NCI-H446 treated with DMSO at 0.1 percent for 48 hours (cell line): Measurements from ENCODE around the gene ZNF525.
A peak's percentile ranks its signal among the peaks of the same experiment; 100 is the strongest.
"Not testable (repeated sequence)": the region's sequence is repeated elsewhere in the genome, so short reads cannot be mapped to it uniquely, and the experiment has no call there.

Source experiments
- DNase-seq: peaks from one replicate; lab custom pipeline; 2025; lab: John Stamatoyannopoulos, UW

ZNF525 gene

DNA sequence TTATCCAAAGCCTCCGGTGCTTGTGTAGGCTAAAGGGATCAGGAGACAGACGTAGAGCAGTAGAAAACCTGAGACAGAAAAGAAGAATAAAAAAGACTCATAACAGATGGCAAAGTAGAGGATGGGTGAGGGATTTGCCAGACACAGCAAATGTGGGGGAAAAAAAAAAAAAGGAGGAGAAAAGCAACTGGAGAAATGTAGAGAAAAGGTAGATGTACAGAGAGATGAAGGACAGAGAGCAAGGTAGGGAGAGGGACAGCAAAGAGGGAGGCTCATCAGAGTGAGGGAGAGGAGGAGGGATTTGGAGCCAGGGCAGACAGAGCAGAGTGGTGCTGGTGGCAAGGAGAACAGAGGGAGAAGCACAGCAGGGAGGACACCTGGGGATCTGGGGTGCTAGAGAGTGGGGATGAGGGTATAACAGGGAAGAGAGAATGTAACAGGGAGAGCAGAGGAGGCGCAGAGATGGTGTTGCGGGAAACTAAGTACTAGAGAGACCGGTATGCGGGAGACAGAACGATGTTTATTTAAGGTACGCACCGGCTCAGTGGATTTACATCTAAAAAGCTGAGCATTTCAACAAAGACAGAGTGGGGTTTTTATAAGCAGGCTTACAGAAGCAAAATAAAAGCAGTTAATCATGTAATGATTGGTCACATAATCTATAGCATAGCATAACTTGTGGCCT is 30.5 kb downstream of the ZNF525 start:
- not testable (repeated sequence) for DNase-seq

DNA sequence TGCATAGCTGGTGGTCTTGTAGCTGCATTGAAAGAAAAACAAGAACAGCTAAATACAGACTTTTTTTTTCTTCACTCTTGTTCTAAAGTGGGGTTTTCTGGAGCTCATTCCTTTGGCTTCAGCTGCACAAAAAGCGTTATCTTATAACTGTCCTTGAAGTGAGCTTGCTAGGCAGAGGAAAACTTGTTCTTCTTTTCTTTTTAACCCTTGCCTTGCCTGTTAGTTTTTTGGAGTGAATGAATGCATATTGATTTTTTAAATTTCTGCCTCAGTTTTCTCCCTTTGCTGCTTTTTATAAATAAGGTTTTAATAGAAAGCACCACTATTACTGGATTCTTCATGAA is 31.0 kb downstream of the ZNF525 start:
- DNase-seq = no peak

DNA sequence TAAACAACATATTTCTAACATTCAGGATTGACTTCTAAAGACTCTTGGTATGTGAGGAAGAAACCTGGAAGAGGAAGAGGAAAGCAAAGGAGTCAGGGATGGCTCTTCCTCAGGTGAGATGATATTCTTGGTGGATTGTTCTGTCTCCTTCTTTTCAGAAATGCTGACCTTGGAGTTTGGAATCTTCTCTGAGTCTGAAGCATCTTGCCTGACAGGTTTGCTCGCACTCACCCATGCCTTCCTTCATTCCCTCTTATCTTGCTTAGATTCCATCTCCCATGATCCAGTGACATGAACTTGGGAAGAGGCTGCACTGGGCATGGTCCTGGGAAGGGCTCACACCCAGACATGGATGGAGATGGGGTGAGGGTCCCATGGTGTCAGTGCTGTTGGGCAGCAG is 32.4 kb downstream of the ZNF525 start:
- DNase-seq = not testable (repeated sequence)

DNA sequence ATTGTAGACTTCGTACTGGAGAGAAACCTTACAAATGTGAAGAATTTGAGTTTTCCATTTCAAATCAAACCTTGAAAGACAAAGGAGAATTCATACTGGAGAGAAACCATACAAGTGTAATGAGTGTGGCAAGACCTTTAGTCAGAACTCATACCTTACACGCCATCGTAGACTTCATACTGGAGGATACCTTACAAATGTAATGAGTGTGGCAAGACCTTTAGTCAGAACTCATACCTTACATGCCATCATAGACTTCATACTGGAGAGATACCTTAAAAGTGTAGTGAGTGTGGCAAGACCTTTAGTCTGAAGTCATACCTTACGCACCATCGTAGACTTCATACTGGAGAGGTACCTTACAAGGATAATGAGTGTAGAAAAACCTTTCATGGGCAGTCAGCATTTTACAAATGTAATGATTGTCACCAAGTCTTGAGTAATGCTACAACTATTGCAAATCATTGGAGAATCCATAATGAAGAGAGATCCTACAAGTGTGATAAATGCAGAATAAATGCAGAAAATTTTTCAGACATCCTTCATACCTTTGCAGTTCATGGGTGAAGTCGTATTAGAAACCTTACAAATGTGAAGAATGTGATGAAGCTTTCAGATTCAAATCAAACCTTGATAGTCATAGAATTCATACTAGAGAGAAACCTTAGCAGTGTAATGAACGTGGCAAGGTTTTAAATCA is 44.1 kb downstream of the ZNF525 start:
- DNase-seq = no peak

DNA sequence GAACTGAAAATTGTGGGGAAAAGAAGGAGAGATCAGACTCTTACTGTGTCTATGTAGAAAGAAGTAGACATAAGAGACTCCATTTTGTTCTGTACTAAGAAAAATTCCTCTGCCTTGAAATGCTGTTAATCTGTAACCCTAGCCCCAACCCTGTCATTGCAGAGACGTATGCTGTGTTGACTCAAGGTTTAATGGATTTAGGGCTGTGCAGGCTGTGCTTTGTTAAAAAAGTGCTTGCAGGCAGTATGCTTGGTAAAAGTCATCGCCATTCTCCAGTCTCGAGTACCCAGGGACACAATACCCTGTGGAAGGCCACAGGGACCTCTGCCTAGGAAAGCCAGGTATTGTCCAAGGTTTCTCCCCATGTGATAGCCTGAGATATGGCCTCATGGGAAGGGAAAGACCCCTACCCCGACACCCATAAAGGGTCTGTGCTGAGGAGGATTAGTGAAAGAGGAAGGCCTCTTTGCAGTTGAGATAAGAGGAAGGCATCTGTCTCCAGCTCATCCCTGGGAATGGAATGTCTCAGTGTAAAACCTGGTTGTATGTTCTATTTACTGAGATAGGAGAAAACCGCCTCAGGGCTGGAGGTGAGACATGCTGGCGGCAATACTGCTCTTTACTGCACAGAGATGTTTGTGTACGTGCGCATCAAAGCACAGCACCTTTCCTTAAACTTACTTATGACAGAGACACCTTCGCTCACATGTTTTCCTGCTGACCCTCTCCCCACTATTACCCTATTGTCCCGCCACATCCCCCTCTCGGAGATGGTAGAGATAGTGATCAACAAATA is 55.2 kb downstream of the ZNF525 start:
- DNase-seq = not testable (repeated sequence)

DNA sequence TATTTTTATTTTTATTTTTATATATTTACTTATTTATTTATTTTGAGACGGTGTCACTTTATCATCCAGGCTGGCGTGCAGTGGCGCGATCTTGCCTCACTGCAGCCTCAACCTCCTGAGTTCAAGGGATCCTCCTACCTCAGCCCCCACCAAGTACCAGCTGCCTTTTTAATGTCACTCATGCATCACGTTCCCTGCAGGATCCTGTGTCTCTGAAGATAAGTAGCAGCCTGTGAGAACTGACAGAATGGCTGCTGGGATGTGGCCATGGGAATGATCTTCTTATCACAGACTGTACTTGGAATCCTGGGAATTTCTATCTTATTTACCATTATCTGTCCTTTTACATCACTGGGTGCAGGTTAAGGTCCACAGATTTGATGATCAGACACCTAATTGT is 57.0 kb downstream of the ZNF525 start:
- no peak for DNase-seq

DNA sequence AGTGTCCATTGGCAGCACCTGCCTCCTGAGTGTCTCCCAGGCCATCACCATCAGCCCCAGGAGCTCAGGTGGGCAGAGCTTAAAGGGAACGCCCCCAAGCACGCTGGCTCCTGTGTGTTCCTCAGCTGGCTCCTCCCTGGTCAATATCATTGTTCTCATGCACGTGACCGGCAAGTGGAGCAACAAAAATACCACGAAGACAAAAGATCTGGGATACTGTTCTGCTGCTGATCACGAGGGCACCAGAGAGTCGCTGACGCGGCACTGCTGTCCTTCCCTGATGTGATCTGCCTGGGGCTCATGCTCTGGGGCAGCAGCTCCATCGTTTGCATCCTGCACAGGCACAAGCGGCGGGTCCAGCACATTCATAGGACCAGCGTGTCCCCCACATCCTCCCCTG is 57.6 kb downstream of the ZNF525 start:
- not testable (repeated sequence) for DNase-seq

DNA sequence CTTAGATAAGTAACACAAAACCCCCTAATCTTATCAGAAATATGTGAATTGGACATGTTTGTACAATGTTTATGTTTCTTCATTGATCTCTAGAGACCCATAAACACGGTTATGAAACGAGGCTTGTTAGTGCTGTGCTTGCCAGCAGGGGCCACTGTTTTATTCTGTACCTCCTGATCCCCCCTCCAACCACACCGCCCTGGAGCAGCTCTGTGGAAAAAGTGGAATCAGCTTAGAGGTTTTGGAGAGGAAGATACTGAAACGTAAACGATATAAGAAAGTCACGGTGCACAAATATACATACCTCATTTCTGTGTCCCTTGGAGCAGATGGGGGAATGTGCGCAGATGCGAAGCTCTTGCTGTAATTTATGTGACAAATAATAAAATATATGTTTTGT is 58.2 kb downstream of the ZNF525 start:
- DNase-seq = not testable (repeated sequence)

DNA sequence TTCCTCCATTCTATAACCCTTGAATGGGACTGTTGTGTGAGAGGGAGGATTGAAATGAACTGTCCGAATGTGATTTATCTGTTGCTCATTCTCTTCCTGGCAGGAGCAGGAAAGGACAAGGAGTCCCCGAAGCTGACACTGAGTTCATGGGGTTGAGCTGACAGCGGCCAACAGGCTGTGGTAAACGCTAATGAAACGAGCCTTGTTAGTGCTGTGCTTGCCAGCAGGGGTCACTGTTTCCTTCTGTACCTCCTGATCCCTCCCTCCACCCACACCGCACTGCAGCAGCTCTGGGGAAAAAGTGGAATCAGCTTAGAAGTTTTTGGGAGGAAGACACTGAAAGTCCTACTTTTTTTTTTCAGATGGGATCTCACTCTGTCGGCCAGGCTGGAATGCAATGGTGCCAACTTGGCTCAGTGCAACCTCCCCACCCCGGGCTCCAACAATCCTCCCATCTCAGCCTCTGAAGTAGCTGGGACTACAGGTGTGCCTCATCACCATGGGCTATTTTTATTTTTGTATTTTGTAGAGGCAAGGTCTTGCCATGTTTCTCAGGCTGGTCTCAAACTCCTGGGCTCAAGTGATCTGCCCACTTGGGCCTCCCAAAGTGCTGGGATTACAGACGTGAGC is 59.6 kb downstream of the ZNF525 start:
- DNase-seq = peak; percentile 5

DNA sequence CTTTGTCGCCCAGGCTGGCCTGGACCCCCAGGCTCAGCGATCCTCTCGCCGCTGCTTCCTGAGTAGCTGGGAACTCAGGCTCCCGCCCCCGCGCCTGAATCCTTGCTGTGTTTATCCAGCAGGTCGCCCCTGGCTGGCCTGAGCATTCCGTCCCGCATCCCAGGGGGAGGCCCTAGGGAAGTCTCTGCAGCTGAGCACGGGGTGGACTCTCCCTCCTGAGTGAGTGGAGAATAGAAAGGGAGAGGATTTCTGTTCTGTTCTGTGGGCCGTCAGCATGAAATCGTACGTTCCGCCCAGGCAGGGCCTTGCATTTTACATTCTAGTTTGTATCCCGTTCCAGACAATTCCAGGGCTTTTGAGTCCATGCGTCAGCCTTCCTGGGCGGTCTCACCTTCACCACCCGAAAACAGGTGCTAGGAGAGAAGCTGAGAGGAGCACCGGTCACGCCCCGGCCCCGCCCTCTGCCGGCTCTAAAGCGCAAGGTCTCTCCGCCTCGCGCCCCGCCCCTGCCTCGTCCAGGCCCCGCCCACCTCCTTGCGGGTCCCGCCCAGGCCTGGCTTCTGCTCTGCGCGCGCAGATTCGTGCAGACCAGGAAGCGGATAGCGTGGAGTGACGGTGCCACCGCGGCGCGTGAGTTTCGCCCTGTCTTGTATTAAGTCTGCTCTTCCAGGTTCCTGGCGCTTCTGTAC is 66.0 kb downstream of the ZNF525 start, which contains the start of gene ZNF761:
Gene ZNF761 (plus strand): TSS at position 586 of the 689 bp plus-strand sequence. CDS start 15,285 bp downstream, outside the sequence.
- DNase-seq = peak; percentile 58

DNA sequence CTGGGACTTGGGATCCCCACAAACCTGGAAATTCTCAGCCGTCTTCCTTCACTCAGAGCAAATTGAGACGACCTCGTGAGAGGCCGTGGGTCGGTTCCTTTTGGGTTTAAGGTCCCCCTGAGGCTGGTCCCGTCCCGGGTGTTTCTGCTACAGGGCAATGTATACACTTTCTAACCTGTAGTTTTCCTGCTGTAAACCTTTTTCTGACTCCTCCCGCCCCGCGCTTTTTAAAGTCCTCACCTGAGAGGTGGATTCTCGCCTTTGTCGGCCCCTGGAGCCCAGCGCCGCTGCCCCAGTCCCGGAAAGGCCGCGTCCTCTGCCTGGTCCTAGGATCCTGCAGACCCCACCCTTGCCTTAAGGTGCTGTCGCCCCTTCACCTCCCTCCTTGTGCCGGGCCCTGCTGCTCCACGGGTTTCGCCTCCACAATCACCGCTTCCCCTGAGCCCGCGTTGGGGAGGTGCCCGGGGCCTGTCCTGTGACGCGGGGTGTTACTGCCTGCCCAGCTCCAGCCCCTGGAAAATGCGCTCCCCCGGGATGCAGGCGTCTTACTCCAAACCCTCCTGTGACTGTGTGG is 66.7 kb downstream of the ZNF525 start:
- no peak for DNase-seq
